Measurements from ENCODE around the gene NEIL1. TPM values are rescaled to one million over a fixed set of nuclear protein-coding genes. Genes with fewer than 3 reads are reported as not detected.
"Not testable (repeated sequence)": the region's sequence is repeated elsewhere in the genome, so short reads cannot be mapped to it uniquely, and the experiment has no call there.

The NEIL1 gene
- total RNA-seq, 1 donor from 2014 or later = 6.6 TPM

GRCh38 chr15:75380773-75381172, 33.9 kb downstream of the NEIL1 start:
- Histone ChIP-seq H3K36me3 (ENCODE audit: control insufficient read depth, insufficient read depth, low read length) (peaks cover 16% of the 10 kb centered on the region), H3K27me3 (ENCODE audit: control insufficient read depth, insufficient read depth, low read length) (no peaks in the 10 kb centered on the region), H3K4me3 (ENCODE audit: low read depth, low read length) (no peak overlapping the region)
- no peak for DNase-seq (ENCODE audit: low read depth)
- no peak for TF ChIP-seq CTCF (IDR thresholded peaks at IDR 0.05; ENCODE audit: insufficient read depth, low read length, severe bottlenecking)
- FAIRE-seq = no peak

GRCh38 chr15:75383986-75384385, 37.1 kb downstream of the NEIL1 start:
- H3K27me3 ChIP-seq (ENCODE audit: control insufficient read depth, insufficient read depth, low read length); H3K4me3 ChIP-seq (ENCODE audit: low read depth, low read length); DNase-seq (ENCODE audit: low read depth): not testable (repeated sequence)
- H3K36me3 ChIP-seq (ENCODE audit: control insufficient read depth, insufficient read depth, low read length) = peaks cover 32% of the 10 kb centered on the region
- FAIRE-seq = peak; percentile 52

- DNase-seq (ENCODE audit: low read depth) (no peak), FAIRE-seq (no peak)
Observed at GRCh38 chr15:75389791-75390382, 43.0 kb downstream of the NEIL1 start.

GRCh38 chr15:75397494-75397893, 50.7 kb downstream of the NEIL1 start:
- H3K36me3 ChIP-seq (ENCODE audit: control insufficient read depth, insufficient read depth, low read length) = peaks cover 29% of the 10 kb centered on the region
- FAIRE-seq = no peak

More at GRCh38 chr15:75389791-75390382, 43.0 kb downstream of the NEIL1 start:
- no peak for TF ChIP-seq CTCF (IDR thresholded peaks at IDR 0.05; ENCODE audit: insufficient read depth, low read length, severe bottlenecking)
- Histone ChIP-seq H3K4me3 (ENCODE audit: low read depth, low read length) (no peak overlapping the region), H3K36me3 (ENCODE audit: control insufficient read depth, insufficient read depth, low read length) (peaks cover 43% of the 10 kb centered on the region), H3K27me3 (ENCODE audit: control insufficient read depth, insufficient read depth, low read length) (no peaks in the 10 kb centered on the region)

GRCh38 chr15:75403892-75404291, 57.1 kb downstream of the NEIL1 start:
- Histone ChIP-seq H3K4me3 (ENCODE audit: low read depth, low read length) (no peak overlapping the region), H3K36me3 (ENCODE audit: control insufficient read depth, insufficient read depth, low read length) (peaks cover 23% of the 10 kb centered on the region), H3K27me3 (ENCODE audit: control insufficient read depth, insufficient read depth, low read length) (no peaks in the 10 kb centered on the region)
- DNase-seq (ENCODE audit: low read depth) (no peak), FAIRE-seq (no peak)
- TF ChIP-seq CTCF (IDR thresholded peaks at IDR 0.05; ENCODE audit: insufficient read depth, low read length, severe bottlenecking) = no peak

More at GRCh38 chr15:75397494-75397893, 50.7 kb downstream of the NEIL1 start:
- peak; percentile 4 for DNase-seq (ENCODE audit: low read depth)
- TF ChIP-seq CTCF (IDR thresholded peaks at IDR 0.05; ENCODE audit: insufficient read depth, low read length, severe bottlenecking) = no peak
- no peak overlapping the region for H3K4me3 ChIP-seq (ENCODE audit: low read depth, low read length)
- no peaks in the 10 kb centered on the region for H3K27me3 ChIP-seq (ENCODE audit: control insufficient read depth, insufficient read depth, low read length)

Other genes starting within 250 kb of the NEIL1 start
- 2.1 and 2.2 TPM in 2 replicates for gene C15orf39, start 145.2 kb upstream of the NEIL1 start, total RNA-seq
- under 0.01 TPM in 1 of 2 replicates, not detected in the other for gene GOLGA6C, start 88.7 kb upstream of the NEIL1 start, total RNA-seq
- not detected in 2 replicates for gene GOLGA6D, start 64.2 kb upstream of the NEIL1 start, total RNA-seq
- gene COMMD4, start 11.0 kb upstream of the NEIL1 start, total RNA-seq = 41.3 and 63.9 TPM in 2 replicates
- gene MAN2C1, start 21.6 kb downstream of the NEIL1 start, total RNA-seq = 81.4 and 102 TPM in 2 replicates
- gene SIN3A, start 104.7 kb downstream of the NEIL1 start, total RNA-seq = 11.6 and 24.6 TPM in 2 replicates
- gene PTPN9, start 232.3 kb downstream of the NEIL1 start, total RNA-seq = 12.6 and 17.4 TPM in 2 replicates